GM12801 (cell line): ENCODE measurements around the gene FKBP6.

Source experiments
- TF ChIP-seq, protein P1 (sequence below): IDR thresholded peaks from one replicate; pipeline ENCODE4 v1.5.1; 2011; ENCODE audit warnings: control low read depth; ENCODE audit not compliant: insufficient read length; ENCODE audit errors: extremely low read depth

FKBP6 gene

DNA sequence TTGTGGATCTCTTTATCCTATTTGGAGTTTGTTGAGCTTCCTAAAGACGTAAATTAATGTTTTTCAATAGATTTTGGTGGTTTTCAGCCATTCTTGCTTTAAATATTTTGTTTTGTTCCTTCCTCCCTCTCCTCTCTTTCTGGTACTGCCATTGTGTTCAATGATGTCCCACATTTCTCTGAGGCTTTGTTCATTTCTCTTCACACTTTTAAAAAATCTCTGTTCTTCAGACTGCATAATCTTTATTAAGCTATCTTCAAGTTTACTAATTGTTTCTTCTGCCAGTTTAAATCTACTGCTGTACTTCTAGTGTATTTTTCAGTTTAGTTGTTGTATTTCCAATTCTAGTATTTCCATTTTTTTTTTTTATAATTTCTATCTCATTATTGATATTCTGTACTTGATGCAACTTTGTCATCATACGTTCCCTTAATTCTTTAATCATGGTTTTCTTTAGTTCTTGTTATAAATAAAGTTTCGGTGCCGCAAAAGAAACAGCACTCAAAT is 60.0 kb downstream of the FKBP6 start:
- TF ChIP-seq, protein P1, sequence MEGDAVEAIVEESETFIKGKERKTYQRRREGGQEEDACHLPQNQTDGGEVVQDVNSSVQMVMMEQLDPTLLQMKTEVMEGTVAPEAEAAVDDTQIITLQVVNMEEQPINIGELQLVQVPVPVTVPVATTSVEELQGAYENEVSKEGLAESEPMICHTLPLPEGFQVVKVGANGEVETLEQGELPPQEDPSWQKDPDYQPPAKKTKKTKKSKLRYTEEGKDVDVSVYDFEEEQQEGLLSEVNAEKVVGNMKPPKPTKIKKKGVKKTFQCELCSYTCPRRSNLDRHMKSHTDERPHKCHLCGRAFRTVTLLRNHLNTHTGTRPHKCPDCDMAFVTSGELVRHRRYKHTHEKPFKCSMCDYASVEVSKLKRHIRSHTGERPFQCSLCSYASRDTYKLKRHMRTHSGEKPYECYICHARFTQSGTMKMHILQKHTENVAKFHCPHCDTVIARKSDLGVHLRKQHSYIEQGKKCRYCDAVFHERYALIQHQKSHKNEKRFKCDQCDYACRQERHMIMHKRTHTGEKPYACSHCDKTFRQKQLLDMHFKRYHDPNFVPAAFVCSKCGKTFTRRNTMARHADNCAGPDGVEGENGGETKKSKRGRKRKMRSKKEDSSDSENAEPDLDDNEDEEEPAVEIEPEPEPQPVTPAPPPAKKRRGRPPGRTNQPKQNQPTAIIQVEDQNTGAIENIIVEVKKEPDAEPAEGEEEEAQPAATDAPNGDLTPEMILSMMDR: no peak

DNA sequence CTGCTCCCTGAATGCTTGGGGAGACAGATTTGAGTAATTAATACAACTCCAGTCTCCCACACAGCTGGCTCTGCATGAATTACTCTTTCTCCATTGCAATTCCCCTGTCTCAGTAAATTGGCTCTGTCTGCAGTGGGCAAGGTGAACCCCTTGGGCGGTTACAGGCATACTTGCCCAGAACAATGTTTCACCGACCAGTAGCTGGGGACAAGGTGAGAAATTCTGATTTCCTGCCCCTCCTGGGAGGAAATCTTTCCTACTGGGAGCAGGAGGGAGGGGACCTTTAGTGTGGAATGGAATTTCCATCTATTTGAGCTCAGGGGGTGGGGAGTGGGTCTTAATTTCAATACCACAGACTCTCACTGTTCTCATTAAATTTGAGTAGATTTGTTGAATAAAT is 63.4 kb downstream of the FKBP6 start:
- TF ChIP-seq, protein P1: no peak

DNA sequence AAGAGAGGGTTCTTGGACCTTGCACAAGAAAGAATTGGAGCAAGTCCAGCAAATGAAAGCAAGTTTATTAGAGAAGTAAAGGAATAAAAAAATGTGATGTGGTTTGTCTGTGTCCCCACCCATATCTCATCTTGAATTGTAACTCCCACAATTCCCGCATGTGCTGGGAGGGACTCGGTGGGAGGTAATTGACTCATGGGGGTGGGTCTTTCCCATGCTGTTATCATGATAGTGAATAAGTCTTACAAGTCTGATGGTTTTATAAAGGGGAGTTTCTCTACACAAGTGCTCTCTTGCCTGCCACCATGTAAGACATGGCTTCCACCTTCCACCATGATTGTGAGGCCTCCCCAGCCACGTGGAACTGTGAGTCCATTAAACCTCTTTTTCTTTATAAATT is 66.5 kb downstream of the FKBP6 start:
- TF ChIP-seq, protein P1: no peak

DNA sequence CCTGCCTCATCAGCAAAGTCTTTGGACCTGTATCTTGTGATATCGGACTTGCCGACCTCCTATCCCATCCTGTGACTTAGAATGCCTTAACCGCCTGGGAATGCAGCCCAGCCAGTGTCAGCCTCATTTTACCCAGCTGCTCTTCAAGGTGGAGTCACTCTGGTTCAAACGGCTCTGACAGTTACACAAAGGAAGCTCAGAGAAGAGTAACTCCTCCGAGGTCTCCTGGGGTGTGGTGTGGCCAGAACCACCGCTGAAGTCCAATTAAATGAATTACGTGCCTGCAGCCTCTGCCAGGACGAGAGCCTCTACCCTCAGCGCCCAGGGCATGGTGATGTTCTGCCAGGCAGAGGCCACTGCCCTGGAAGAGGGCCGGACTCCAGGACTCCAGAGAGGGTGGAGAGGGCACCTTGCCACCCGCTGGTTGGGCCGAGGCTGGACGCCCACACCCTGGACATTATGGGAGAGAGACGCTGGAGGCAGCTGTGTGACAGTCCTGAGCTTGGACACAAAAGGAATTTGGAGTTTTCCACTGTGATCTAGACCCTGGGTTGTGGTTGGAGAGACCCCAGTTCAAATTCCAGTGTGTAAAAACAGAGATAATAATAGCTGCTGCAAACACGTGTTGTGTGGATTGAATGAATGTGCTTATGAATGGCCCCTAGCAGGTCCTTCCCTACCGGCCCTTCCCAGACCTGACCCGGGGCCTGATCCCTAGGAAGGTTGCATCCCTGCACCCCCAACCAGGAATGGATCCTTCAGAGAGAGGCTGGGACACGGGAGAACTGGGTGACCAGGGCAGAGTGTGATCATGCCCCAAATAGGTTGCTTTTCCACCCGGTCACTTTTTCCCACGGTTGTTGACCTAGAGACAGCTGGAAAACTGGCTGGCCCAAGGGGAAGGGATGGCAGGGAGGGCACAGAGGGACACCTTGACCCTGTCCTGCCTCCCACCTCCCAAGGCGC is 67.9 kb downstream of the FKBP6 start:
- TF ChIP-seq, protein P1: no peak

DNA sequence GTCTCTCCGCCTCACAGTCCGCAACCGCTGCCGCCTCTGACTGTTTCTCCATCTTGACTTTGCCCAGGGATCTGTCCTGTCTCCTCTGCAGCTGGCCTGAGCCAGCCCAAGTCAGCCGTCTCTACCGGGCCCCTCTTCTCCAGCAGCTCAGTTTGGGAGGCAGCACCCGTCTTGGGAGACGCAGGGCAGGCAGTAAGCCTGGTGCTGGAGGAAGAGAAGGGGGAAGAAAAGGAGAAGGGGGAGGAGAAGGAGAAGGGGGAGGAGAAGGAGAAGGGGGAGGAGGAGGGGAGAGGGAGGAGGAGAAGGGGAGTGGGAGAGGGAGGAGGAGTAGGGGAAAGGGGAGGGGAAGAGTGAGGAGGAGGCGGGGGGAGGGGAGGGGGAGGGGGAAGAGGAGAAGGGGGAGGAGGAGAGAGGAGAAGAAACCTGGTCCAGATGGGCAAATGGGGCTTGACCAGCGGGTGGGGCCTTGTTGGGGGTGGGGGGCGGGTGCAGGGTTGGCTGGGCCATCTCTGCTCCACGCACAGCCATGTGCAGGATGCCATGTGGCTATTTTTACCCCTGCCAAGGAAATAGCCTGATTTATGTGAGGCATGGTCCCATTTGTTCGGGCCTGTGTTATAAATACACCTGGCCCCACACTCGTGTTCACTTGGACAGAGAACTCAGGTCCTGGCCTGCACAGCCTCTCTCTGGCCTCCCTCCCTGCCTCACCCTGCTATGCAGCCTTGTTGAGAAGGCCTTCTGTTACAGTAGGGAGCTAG is 69.7 kb downstream of the FKBP6 start:
- TF ChIP-seq, protein P1: no peak
